ENCODE data around the gene RAB37.

The RAB37 gene

GRCh38 chr17:74775409-74776043 lies 38.5 kb downstream of the RAB37 start:
- no peaks in the 10 kb centered on the region for H3K9me3 ChIP-seq (ENCODE audit: severe bottlenecking)
- no peak for DNase-seq (ENCODE audit: low spot score)
- H3K27me3 ChIP-seq (ENCODE audit: insufficient read depth, poor library complexity, severe bottlenecking): no peaks in the 10 kb centered on the region
- H3K27ac ChIP-seq (ENCODE audit: poor library complexity, severe bottlenecking): peak overlapping the region; percentile 50
- peak overlapping the region; percentile 70 for H3K4me3 ChIP-seq (ENCODE audit: severe bottlenecking)
- H3K36me3 ChIP-seq (ENCODE audit: low read depth): peaks cover 42% of the 10 kb centered on the region
- TF ChIP-seq, protein P1, sequence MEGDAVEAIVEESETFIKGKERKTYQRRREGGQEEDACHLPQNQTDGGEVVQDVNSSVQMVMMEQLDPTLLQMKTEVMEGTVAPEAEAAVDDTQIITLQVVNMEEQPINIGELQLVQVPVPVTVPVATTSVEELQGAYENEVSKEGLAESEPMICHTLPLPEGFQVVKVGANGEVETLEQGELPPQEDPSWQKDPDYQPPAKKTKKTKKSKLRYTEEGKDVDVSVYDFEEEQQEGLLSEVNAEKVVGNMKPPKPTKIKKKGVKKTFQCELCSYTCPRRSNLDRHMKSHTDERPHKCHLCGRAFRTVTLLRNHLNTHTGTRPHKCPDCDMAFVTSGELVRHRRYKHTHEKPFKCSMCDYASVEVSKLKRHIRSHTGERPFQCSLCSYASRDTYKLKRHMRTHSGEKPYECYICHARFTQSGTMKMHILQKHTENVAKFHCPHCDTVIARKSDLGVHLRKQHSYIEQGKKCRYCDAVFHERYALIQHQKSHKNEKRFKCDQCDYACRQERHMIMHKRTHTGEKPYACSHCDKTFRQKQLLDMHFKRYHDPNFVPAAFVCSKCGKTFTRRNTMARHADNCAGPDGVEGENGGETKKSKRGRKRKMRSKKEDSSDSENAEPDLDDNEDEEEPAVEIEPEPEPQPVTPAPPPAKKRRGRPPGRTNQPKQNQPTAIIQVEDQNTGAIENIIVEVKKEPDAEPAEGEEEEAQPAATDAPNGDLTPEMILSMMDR (IDR thresholded peaks at IDR 0.05; ENCODE audit: poor library complexity, severe bottlenecking): no peak
- H3K4me1 ChIP-seq (ENCODE audit: insufficient read depth, poor library complexity, severe bottlenecking): peaks cover 4% of the 10 kb centered on the region
- ATAC-seq (ENCODE audit: low read depth): no peak

DNA sequence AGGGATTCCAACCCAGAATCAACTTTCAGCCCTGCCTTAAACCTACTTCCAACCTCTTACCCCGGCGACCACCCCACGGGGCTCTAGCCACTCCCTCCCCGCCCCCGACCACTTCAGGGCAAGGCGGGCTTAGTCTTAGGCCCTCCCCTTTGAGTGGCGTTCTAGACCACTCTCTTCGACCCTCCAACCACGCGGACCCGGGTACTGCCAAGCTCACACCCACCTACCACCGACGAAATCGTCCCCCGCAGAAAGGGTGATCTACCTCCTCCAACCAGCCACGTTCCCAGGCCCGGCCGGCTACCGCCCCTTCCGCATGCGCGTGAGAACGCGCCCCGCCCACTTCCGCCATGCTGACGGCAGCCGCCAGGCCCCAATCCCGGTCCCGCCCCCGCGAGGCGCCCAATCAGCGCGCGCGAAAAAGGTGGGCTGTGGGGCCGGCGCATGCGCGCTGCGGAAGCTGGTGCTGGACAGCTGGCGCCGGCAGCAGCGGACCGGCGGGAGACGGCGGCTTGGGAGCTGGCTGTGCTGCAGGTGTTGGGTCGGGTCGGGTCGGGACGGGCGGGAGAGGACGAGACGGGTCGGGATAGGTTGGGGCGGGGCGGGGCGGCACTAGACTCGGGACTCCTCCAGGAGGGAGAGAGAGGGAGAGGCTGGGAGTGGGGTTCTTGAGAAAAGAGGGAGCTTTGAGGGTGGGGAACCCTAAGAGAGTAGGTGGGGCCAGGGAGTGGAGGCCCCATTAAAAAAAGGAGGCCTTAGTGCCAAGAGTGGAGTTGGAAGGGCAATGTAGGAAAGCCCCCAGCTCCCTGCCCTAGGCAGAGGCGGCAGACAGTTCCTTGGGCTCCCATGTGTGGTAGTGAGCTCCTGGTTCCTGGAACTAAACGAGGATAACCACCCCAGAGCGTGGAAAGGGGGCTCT lies 39.2 kb downstream of the RAB37 start, which contains the start of gene NAT9:
Gene NAT9, minus strand, starts transcription at position 302 of the 919 bp plus-strand sequence. CDS start 647 bp downstream, outside the sequence.
- Histone ChIP-seq H3K27ac (ENCODE audit: poor library complexity, severe bottlenecking) (peak within 1 kb of the TSS; percentile 50), H3K9me3 (ENCODE audit: severe bottlenecking) (no peaks in the 10 kb centered on the region), H3K36me3 (ENCODE audit: low read depth) (peaks cover 40% of the 10 kb centered on the region), H3K4me1 (ENCODE audit: insufficient read depth, poor library complexity, severe bottlenecking) (peaks cover 4% of the 10 kb centered on the region), H3K27me3 (ENCODE audit: insufficient read depth, poor library complexity, severe bottlenecking) (no peaks in the 10 kb centered on the region), H3K4me3 (ENCODE audit: severe bottlenecking) (peak within 1 kb of the TSS; percentile 70)
- DNase-seq (ENCODE audit: low spot score) (peak; percentile 99), ATAC-seq (ENCODE audit: low read depth) (peak; percentile 86)
- TF ChIP-seq, protein P1 (IDR thresholded peaks at IDR 0.05; ENCODE audit: poor library complexity, severe bottlenecking): no peak

GRCh38 chr17:74776990-74777389 lies 39.9 kb downstream of the RAB37 start:
- TF ChIP-seq, protein P1 (IDR thresholded peaks at IDR 0.05; ENCODE audit: poor library complexity, severe bottlenecking): no peak
- ATAC-seq (ENCODE audit: low read depth): no peak
- H3K27me3 ChIP-seq (ENCODE audit: insufficient read depth, poor library complexity, severe bottlenecking): no peaks in the 10 kb centered on the region
- no peak overlapping the region for H3K27ac ChIP-seq (ENCODE audit: poor library complexity, severe bottlenecking)
- peak overlapping the region; percentile 70 for H3K4me3 ChIP-seq (ENCODE audit: severe bottlenecking)
- H3K4me1 ChIP-seq (ENCODE audit: insufficient read depth, poor library complexity, severe bottlenecking): peaks cover 4% of the 10 kb centered on the region
- peaks cover 33% of the 10 kb centered on the region for H3K36me3 ChIP-seq (ENCODE audit: low read depth)
- H3K9me3 ChIP-seq (ENCODE audit: severe bottlenecking): no peaks in the 10 kb centered on the region
- no peak for DNase-seq (ENCODE audit: low spot score)

DNA sequence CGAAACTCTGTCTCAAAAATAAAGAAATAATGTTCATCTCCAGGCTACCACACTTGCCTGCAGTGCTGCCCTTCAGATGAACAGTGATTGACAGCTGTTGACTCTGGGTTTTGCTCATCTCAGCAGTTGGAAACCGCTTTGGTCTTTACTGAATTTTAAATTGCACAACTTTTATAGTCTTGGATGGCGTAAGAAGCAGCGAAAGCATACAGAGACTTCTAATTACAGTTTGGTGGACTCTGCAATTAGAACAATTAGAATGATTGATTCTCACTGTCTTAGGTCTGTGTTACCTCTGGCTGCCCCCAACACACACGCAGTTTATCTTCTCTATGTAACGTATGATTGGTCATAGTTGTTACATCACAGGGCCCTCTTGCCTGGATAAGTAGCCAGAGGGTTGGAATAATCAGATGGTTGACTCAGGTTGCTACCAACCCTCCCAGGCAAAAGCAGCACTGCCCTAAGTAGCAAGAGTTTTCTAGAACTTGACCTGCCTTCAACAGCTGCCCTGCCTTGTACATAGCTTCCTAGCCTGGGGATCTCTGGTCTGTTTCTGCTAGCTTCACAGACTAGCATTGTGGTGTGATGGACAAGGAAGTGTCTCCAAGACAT lies 41.0 kb downstream of the RAB37 start:
- Histone ChIP-seq H3K36me3 (ENCODE audit: low read depth) (peaks cover 23% of the 10 kb centered on the region), H3K9me3 (ENCODE audit: severe bottlenecking) (no peaks in the 10 kb centered on the region), H3K4me3 (ENCODE audit: severe bottlenecking) (no peak overlapping the region), H3K4me1 (ENCODE audit: insufficient read depth, poor library complexity, severe bottlenecking) (peaks cover 4% of the 10 kb centered on the region), H3K27me3 (ENCODE audit: insufficient read depth, poor library complexity, severe bottlenecking) (no peaks in the 10 kb centered on the region), H3K27ac (ENCODE audit: poor library complexity, severe bottlenecking) (no peak overlapping the region)
- DNase-seq (ENCODE audit: low spot score) (no peak), ATAC-seq (ENCODE audit: low read depth) (no peak)
- TF ChIP-seq, protein P1 (IDR thresholded peaks at IDR 0.05; ENCODE audit: poor library complexity, severe bottlenecking): no peak
